AG04450 (cell line): ENCODE measurements around the gene CALCR. TPM values are rescaled to one million over a fixed set of nuclear protein-coding genes. Genes with fewer than 3 reads are reported as not detected.

ENCODE experiments used
- CTCF ChIA-PET: fragments of 300-600, 350-600 bp; formaldehyde crosslinking; extraction: SDS; loops from one replicate; lab custom pipeline; 2022; ENCODE audit warnings: antibody characterized with exemption, inconsistent platforms; lab: Charles Lee
- POLR2A ChIA-PET: fragments of 350-600 bp; formaldehyde crosslinking; extraction: SDS; loops from one replicate; lab custom pipeline; 2021; ENCODE audit warnings: antibody characterized with exemption, inconsistent platforms; lab: Yijun Ruan, JAX
- DNase-seq: peaks from one replicate; pipeline ENCODE4 v3.0.0-alpha.2; 2011; ENCODE audit warnings: low read depth, low spot score
- H3K27ac ChIP-seq: one replicate; pipeline ENCODE4 v1.5.1; 2012; ENCODE audit warnings: low read depth, low read length, control low read depth
- H3K27me3 ChIP-seq: one replicate; pipeline ENCODE4 v1.6.0; 2012; ENCODE audit warnings: low read length; ENCODE audit not compliant: control insufficient read depth, insufficient read depth
- H3K4me3 ChIP-seq: 2 replicates; pipeline ENCODE4 v1.5.1; 2011; ENCODE audit warnings: mild to moderate bottlenecking, low read depth, low read length, control low read depth
- H3K9me3 ChIP-seq: 2 replicates; pipeline ENCODE4 v1.5.1; 2012; ENCODE audit warnings: low read length; ENCODE audit not compliant: control insufficient read depth, insufficient read depth
- polyA plus RNA-seq: library from polyadenylated mRNA; depleted of rRNA; stranded (reverse); fragments of >200 nt; gene quantifications from 2 replicates; pipeline ENCODE4 v1.2.3, GENCODE V29; 2011
- TF ChIP-seq, protein P1 (sequence below): IDR thresholded peaks from 2 replicates; pipeline ENCODE4 v1.5.1; 2011; ENCODE audit warnings: low read depth, low read length, control low read depth, inconsistent platforms

Gene CALCR
- polyA plus RNA-seq, 1 experiment = not detected

DNA sequence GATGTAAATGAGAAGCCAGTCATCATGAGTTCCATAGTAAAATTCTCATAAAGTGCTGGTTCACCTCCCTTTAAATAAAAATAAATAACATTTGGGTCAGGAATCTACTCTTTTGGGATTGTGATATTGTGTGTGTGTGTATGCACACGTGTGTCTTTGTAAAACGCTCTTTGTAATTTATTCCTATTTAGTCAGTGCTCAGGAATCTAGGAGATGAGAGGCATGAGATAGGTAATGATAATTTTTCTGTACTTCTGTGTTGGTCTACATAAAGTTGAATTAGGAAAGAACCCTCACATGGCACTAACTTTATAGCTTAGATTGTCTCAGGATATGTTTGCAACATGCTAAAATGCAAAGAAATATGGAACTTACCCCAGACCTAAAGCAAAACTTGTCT is 4.9 kb upstream of the CALCR start:
- Histone ChIP-seq H3K27ac (no peak overlapping the region), H3K27me3 (peaks cover 5% of the 10 kb centered on the region), H3K4me3 (no peak overlapping the region), H3K9me3 (no peaks in the 10 kb centered on the region)
- CTCF ChIA-PET = no interaction called here
- POLR2A ChIA-PET = no interaction called here
- no peak for DNase-seq
- TF ChIP-seq, protein P1, sequence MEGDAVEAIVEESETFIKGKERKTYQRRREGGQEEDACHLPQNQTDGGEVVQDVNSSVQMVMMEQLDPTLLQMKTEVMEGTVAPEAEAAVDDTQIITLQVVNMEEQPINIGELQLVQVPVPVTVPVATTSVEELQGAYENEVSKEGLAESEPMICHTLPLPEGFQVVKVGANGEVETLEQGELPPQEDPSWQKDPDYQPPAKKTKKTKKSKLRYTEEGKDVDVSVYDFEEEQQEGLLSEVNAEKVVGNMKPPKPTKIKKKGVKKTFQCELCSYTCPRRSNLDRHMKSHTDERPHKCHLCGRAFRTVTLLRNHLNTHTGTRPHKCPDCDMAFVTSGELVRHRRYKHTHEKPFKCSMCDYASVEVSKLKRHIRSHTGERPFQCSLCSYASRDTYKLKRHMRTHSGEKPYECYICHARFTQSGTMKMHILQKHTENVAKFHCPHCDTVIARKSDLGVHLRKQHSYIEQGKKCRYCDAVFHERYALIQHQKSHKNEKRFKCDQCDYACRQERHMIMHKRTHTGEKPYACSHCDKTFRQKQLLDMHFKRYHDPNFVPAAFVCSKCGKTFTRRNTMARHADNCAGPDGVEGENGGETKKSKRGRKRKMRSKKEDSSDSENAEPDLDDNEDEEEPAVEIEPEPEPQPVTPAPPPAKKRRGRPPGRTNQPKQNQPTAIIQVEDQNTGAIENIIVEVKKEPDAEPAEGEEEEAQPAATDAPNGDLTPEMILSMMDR = no peak

DNA sequence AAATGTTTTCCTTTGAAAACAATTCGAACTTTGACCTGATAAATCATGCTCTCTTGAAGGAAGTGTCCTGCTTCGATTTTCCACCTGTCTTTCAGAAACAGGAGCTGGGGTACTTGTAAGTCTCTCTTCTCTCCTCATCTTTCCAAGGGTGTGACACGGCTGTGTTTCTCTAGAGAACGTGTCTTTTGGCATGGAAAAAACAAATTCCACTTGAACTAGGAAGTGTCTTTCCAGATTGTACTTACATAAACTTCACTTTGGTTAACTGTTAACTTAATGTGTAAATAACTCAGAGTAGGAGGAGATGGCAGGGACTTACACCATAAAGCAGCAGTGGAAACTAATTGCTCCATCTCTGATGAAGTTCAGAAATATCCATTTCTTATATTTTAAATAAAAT is 4.2 kb upstream of the CALCR start:
- ChIA-PET CTCF (no interaction called here), POLR2A (no interaction called here)
- TF ChIP-seq, protein P1 = no peak
- no peak overlapping the region for H3K27ac ChIP-seq
- H3K9me3 ChIP-seq = no peaks in the 10 kb centered on the region
- H3K27me3 ChIP-seq = peaks cover 10% of the 10 kb centered on the region
- DNase-seq = no peak
- H3K4me3 ChIP-seq = no peak overlapping the region

DNA sequence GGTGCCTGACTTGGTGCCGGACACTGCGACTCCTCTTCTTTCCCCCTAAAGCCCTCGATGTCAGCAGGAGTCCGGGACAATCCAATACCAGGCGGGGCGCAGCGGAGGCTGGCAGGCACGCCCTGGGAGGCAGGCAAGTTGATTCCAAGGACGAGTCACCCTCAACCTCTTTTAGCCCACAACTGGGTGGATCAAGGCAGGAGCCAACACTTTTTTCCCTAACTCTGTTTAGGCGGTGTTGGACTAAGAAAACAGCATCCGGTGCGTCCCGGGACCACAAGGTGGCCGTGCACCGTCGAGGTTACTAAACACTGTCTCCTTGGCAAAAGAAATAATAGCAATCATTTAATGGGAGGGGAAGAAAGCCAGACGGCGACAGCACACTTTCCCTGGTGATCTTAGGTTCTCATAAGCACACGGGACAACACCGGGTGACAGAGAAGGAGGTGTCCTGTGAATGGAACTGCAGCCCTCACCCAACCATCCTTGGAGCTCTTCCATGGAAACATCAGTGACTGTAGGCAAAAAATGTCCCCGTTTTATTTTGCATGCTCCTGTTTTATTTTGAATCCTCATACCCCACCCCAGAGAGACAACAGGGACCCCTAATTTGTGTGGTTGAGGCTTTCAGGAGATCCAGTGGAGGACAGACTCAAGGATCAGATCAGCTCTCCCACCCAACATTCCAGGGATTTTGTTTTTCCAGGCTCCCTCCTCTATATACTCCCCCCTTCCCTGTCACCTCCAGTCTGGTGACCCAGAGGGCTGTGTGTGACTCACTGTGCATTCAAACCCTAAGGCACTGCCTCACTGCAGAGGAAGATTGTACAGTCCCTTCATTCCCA is 1.3 kb upstream of the CALCR start:
- H3K4me3 ChIP-seq = no peak overlapping the region
- CTCF ChIA-PET = no interaction called here
- H3K27me3 ChIP-seq = peaks cover 10% of the 10 kb centered on the region
- no peak overlapping the region for H3K27ac ChIP-seq
- TF ChIP-seq, protein P1 = no peak
- DNase-seq = no peak
- POLR2A ChIA-PET = no interaction called here
- H3K9me3 ChIP-seq = no peaks in the 10 kb centered on the region

DNA sequence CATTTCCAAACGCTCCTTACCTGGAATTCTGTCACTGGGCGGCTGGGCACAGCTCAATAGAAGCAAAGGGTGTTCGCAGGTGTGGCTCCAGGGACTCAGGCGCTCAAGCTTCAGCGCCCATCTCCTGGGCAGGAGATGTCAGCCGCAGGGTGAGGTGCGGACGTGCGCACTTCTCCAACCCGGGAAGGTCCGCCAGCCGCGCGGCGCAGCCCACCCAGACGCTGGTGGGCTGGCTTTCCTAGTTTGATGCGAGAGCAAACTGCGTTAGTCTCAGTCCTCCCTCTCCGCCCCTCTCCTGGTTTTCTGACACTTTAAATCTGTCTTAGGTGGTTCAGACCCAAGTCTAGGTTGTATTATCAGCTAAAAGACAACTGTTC is 267 bp downstream of the CALCR start:
- ChIA-PET CTCF (no interaction called here), POLR2A (no interaction called here)
- Histone ChIP-seq H3K9me3 (no peaks in the 10 kb centered on the region), H3K4me3 (no peak overlapping the region), H3K27ac (no peak overlapping the region), H3K27me3 (peaks cover 10% of the 10 kb centered on the region)
- TF ChIP-seq, protein P1 = no peak
- DNase-seq = no peak

DNA sequence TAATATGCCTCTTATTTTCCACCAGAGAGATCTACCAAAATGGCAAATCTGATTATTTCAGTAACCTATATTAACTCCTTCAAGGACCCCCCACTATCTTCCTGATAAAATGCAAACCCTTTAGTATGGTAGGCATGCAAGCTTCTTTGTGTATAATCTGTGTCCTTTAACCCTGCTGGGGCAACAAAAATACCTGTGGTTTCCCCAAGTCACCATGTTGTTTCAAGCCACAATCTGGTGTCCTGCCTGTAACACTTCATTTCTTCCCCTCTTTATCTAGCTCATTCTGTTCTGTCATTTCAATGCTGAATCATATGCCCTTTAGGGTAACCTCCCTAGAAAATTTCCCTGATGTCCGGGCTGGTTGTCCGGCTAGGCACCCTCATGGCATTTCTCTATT is 5.3 kb downstream of the CALCR start:
- ChIA-PET POLR2A (no interaction called here), CTCF (no interaction called here)
- TF ChIP-seq, protein P1 = no peak
- Histone ChIP-seq H3K27me3 (peaks cover 3% of the 10 kb centered on the region), H3K9me3 (no peaks in the 10 kb centered on the region), H3K4me3 (no peak overlapping the region), H3K27ac (no peak overlapping the region)
- no peak for DNase-seq
